GM12892 (cell line): ENCODE measurements around the gene FPGS. TPM values are rescaled to one million over a fixed set of nuclear protein-coding genes. Genes with fewer than 3 reads are reported as not detected.
"Not testable (repeated sequence)": the region's sequence is repeated elsewhere in the genome, so short reads cannot be mapped to it uniquely, and the experiment has no call there.

Experiments
- DNase-seq: peaks from one replicate; pipeline ENCODE4 v3.0.0; 2011; ENCODE audit not compliant: insufficient read length
- FAIRE-seq: peaks from 2 replicates; lab custom pipeline; 2011; peaks lifted over from hg19 to GRCh38; lab: Jason Lieb, UNC
- POLR2A ChIP-seq: IDR thresholded peaks from 2 replicates; pipeline ENCODE4 v1.6.1; 2011; ENCODE audit warnings: low read depth, low read length, control low read depth
- POLR2AphosphoS5 ChIP-seq: IDR thresholded peaks from 2 replicates; pipeline ENCODE4 v1.6.1; 2011; ENCODE audit warnings: low read depth, low read length, control low read depth
- TAF1 ChIP-seq: IDR thresholded peaks from 2 replicates; pipeline ENCODE4 v1.6.1; 2011; ENCODE audit warnings: low read depth, mild to moderate bottlenecking, control low read depth, low read length, borderline replicate concordance
- polyA plus RNA-seq: library from polyadenylated mRNA; unstranded; fragments of >200 nt; gene quantifications from one replicate; pipeline ENCODE4 v1.2.1, GENCODE V29; 2012; ENCODE audit warnings: missing spikeins, inconsistent platforms; ENCODE audit not compliant: missing spikeins

The FPGS gene, protein sequence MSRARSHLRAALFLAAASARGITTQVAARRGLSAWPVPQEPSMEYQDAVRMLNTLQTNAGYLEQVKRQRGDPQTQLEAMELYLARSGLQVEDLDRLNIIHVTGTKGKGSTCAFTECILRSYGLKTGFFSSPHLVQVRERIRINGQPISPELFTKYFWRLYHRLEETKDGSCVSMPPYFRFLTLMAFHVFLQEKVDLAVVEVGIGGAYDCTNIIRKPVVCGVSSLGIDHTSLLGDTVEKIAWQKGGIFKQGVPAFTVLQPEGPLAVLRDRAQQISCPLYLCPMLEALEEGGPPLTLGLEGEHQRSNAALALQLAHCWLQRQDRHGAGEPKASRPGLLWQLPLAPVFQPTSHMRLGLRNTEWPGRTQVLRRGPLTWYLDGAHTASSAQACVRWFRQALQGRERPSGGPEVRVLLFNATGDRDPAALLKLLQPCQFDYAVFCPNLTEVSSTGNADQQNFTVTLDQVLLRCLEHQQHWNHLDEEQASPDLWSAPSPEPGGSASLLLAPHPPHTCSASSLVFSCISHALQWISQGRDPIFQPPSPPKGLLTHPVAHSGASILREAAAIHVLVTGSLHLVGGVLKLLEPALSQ
- polyA plus RNA-seq, result 43.4 TPM

DNA sequence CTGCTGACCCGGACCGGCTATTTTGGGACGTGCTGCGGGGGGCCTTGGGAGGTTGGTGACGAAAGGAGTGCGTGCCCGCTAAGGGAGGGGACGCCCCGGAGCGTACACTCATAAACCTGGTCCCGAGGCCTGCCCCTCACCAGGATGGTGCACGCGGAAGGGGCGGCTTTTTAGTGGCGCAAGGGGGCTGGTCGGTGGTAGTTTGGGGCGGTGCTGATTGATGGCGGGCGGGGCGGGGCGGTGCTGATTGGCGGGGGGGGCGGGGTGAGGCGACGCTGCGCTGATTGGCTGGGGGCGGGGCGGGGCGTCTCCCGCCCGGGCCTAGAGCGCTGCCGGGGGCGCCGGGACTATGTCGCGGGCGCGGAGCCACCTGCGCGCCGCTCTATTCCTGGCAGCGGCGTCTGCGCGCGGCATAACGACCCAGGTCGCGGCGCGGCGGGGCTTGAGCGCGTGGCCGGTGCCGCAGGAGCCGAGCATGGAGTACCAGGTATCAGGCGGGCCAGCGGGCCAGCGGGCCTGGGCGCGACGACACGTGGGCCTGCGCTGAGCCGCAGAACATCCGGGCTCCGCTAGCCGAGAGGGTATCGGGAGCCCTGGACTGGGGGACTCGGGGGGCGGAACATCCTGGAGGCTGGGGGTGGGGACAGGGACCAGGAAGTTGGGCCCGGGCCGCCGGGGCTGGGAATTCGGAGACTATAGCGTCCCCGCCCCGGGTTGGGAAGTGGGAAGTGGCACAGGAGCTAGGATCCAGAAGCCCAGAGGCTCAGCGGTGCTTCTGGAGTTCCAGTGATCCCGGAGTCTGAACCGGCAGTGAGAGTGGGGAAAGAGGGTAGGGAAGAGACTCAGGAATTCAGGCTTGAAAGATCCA is at the start of gene FPGS:
Gene FPGS (plus strand): TSS at position 307 of the 868 bp plus-strand sequence. CDS start 43 bp downstream, at position 350.
- TF ChIP-seq POLR2A (peak; percentile 87; the same call in 1 of the 2 replicates), TAF1 (no peak), POLR2AphosphoS5 (peak; percentile 79; the same call in 1 of the 2 replicates)
- DNase-seq (peak; percentile 96), FAIRE-seq (peak; percentile 90)

DNA sequence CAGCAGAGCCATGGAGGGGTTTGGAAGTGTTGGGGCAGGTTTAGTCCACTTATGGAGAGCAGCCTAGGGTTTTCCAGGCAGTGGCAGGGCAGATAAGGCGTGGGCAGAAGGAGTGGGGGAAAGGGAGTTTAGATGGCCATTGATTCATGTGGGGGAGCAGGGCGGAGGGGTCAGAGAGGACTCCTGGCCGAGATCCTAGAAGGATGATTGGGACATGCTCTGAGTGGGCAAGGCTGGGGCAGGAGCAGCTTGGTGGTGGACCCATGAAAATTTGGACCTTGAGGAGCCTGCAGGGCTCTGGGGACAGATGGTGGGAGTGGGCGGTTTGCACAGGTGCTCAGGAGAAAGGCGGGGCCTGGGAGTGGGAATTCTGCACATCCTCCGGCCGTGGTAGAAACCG is 49.5 kb upstream of the FPGS start:
- FAIRE-seq (no peak), DNase-seq (no peak)
- TF ChIP-seq POLR2A (no peak), POLR2AphosphoS5 (no peak), TAF1 (no peak)

DNA sequence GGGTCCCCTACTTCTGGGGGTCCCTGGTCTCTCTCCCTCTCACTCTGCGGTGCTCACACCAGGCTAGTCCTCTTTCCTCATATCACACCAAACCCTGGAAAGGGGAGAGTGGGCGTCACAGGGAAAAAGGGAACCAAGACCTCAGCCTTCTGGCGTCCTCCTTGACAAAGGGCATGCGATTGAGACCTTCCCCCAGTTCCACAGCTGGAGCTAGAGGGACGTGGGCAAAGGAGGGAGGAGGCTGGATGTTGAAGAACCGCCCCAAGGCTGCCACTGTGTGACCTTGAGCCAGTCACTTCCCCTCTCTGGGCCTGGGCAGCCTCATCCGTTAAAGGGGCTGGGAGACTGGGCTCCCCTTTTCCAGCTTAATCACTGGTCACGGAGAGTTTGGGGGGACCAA is 49.1 kb upstream of the FPGS start:
- FAIRE-seq, result no peak
- DNase-seq, result no peak
- TF ChIP-seq POLR2AphosphoS5, result no peak
- TF ChIP-seq POLR2A, result no peak
- TF ChIP-seq TAF1, result no peak

DNA sequence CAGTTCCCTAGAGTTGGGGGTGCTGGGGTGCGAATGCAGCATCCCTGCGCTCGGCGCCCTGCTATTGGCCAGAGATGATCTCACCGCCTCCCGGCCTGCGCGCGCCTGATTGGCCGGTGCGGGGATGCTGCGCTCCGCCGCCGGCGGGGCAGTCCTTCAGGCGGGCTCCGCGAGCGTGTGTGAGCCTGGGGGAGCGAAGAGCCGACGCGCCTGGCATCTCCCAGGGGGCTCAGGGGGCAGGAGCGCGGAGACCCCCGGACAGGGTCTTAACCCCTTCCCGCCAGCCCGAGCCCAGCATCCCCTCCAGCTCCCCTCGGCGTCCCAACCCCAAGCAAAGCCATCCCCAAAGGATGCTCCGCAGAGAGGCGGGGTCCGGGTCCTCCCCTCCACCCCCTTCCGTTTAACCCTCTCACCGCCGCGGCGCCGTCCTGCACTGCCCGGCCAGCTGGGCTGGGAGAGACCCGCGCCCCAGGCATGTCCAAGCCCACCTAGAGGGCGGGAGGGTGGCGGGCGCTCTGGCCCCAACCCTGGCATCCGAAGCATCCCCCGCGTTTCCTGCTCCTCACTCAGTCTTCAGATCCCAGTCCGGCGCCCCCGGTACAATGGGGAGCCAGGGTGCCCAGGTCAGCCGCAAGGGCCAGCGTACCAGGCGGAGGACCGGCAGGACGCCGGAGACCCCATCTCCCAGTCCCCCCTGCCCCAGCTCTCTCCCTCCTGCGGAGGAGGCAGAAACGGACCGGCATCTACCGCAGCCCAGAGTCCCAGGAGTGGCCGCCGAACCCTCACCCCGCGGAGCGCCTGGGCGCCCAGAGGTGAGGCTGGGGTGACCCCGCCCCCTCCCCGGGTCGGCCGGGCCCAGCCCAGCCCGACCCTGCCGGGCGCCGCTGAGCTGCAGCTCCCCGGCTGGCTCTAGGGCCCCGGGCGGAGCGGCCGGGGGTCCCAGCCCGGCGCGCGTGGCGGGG is 48.3 kb upstream of the FPGS start:
- FAIRE-seq (no peak), DNase-seq (no peak)
- TF ChIP-seq POLR2A (no peak), POLR2AphosphoS5 (no peak), TAF1 (no peak)

DNA sequence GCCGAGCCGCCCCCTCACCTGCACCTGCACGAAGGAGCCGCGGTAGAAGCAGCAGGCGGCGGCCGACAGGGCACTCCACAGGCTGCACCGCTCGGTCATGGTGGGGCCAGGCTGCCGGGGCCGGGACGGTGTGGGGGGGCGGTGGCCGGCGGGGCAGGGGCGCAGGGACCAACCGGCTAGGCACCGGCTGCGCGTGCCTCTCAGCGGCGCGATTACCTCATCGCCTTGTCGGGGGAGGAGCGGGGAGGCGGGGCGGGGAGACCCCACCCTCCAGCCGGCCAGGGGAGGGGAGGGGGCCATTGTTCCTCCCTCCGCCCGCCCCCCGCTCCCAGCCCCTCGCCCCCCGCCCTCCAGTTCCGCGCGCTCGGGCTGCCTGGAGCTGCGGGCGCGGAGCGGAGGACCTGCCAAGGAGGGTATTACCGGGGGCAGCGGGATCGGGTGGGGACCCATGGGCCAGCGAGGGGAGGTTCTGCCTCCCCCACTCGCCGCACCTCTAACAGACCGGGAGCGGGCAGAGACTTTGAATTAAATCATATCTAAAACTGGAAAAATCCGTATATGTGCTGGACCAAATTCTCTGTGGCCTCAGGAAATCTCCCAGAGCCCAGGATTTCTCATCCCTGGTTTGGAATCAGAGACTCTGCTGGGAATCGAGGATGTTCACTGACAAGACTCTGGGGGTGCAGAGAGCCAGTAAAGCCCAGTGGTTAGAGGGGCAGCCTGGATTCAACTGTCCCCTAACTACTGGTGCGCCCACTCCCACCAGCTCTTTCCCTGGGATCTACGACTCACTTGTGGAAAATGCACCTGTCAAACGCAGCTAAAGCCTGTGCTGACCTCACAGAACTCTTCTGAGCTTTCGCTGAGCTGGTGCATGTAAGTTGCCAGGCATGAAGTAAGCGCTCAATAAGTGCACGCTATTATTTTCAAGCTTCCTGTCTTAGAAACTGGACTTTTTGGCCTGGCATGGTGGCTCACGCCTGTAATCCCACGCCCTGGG is 47.3 kb upstream of the FPGS start:
- FAIRE-seq (no peak), DNase-seq (no peak)
- TF ChIP-seq POLR2AphosphoS5 (no peak), POLR2A (no peak), TAF1 (no peak)

DNA sequence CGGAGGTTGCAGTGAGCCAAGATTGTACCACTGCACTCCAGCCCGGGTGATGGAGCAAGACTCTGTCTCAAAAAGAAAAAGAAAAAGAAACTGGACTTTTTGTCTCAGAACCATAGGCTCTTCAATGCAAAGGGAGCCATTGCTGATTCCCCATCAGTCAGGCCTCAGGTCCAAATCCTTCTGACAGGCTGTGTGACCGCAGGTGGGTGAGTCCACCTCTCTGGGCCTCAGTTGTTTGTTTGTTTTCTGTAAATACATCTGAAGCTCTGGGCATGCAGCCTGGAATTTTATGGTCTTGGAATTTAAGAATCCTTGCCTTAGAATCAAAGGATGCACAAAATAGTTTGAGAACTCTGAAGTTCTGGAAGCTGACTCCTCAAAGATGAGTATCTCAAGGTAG is 46.4 kb upstream of the FPGS start:
- TF ChIP-seq POLR2A (no peak), TAF1 (no peak), POLR2AphosphoS5 (no peak)
- FAIRE-seq, result no peak
- DNase-seq, result no peak

DNA sequence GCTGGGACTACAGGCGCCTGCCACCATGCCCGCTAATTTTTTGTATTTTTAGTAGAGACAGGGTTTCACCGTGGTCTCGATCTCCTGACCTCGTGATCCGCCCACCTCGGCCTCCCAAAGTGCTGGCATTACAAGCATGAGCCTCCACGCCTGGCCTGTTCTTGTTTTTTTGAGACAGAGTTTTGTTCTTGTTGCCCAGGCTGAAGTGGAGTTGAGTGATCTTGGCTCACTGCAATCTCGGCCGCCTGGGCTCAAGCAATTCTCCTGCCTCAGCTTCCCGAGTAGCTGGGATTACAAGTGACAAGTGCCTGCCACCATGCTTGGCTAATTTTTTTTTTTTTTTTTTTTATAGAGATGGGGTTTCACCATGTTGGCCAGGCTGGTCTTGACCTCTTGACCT is 45.9 kb upstream of the FPGS start:
- not testable (repeated sequence) for FAIRE-seq, DNase-seq

DNA sequence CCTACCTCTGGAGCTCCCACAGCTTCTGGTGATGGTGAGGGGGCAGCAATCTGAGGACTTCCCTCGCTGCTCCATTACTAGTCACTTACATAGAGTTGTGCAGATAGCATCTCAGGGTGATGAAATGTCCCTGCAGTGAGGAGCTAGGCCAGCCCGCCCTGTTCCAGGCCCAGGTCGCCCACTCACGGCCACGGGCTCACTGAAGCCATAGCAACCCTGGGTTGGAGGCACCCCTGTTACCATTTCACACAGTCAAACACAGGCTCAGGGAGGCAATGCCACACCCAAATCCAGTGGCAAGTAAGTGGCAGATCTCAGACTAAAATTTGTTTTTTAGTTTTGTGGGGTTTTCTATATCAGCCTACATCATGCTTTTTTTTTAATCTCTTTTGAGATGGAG is 43.8 kb upstream of the FPGS start:
- DNase-seq (no peak), FAIRE-seq (no peak)
- no peak for TF ChIP-seq POLR2AphosphoS5
- no peak for TF ChIP-seq TAF1
- no peak for TF ChIP-seq POLR2A

DNA sequence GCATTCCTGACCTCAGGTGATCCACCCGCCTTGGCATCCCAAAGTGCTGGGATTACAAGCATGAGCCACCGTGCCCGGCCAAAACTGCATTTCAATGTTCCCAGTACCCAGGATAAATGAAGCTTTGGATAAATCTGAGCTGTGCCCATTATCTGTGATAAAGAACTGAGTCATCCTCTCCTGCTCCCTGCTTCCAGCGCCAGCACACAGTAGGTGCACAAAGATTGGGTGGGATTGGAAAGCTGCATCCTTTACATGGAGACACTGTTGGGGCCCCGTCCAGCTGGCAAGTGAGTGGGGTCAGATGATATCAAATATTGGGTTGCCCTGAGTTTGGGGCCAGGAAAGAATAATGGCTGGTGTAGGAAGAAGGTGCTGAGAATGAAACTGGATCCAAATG is 41.6 kb upstream of the FPGS start:
- DNase-seq (no peak), FAIRE-seq (no peak)
- no peak for TF ChIP-seq TAF1
- no peak for TF ChIP-seq POLR2A
- TF ChIP-seq POLR2AphosphoS5, result no peak
